GM08714 (cell line): ENCODE data around the gene CTDSPL.

Source experiments
- H3K4me3 ChIP-seq: fragments of 200-500 bp; sonication (Bioruptor generic); 2 replicates; pipeline ENCODE4 v1.5.1; 2014; ENCODE audit warnings: mild to moderate bottlenecking, low read length, inconsistent platforms
- ZNF274 ChIP-seq: IDR thresholded peaks from 2 replicates; pipeline ENCODE4 v1.6.1; 2012; ENCODE audit warnings: mild to moderate bottlenecking, low read depth, low read length

The CTDSPL gene

DNA sequence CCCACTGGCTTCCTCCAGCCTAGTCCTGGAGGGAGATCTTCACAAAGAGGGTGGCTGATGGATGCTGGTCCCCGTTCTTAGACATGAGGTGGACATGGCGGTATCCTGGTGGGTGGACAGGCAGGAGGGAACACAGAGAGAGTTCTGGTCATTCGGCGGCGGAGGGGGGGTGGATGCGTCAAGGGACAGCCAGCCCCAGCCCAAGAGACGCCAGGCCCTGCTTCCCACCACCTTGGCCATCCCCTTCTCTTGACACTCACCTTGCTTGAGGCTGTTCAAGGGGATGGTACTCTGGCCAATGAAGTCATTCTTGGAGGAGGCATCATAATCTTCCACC lies 146.0 kb downstream of the CTDSPL start:
- no peak overlapping the region for H3K4me3 ChIP-seq
- TF ChIP-seq ZNF274 = no peak

DNA sequence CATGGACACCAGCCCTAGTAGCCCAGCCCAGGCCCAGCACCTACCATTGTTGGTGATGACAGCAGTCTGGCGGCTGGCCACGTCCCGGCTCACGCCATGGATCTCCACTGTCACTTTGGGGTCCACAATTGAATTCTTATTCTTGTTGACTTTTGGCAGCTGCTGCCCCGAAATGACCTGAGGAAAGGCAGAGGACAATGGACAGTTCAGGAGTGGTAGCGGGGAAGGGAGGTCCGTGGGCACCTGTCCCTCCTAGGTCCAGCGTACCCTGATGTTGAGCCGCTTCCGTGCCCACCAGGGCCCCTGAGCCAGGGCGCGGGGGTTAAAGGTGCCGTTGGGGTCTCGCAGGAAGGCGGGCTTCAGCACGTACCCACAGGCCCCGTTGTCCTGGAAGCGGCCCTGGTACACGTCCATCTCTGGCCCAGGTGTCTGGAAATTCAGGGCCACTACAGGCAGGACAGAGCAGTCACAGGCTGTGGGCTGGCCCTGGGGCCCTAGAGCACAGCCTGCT lies 146.6 kb downstream of the CTDSPL start:
- TF ChIP-seq ZNF274 = no peak
- no peak overlapping the region for H3K4me3 ChIP-seq

GRCh38 chr3:38008971-38009580 lies 147.4 kb downstream of the CTDSPL start:
- no peak overlapping the region for H3K4me3 ChIP-seq
- no peak for TF ChIP-seq ZNF274

DNA sequence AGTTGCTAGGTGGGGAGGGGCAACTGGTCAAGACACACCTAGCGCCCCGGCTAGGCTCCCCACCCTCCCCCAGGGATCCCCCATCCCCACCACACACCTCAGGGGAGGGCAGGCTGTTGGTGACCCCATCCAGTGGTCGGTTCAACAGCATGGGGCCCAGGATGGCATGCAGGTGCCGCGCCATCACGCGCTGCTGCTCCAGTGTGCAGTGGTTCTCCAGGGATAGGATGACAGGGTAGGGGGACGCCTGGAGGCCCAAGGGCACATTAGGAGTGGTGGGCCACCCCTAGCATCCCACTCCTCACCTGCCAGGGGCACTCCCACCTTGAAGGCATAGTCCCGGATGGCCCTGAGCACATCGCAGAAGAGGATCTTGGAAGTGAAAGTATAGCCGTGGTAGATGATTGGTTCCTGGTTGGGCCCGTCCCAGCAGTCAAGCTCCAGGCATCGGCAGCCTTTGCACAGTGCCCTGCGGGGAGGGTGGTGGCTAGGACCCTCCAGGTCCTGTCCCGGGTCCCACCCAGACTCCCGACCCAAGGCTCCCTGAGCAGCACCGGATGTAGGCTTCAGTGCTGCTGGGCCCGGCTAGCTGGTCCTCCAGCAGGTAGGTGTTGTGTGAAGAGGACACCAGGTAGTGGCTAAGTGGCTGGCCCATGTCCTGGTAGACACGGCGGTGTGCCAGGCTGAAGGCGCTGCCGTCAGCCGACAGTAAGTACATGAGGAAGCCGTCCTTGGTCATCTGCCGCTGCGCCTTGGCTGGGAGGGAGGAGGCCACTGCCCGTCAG lies 148.3 kb downstream of the CTDSPL start:
- TF ChIP-seq ZNF274 = no peak
- no peak overlapping the region for H3K4me3 ChIP-seq

DNA sequence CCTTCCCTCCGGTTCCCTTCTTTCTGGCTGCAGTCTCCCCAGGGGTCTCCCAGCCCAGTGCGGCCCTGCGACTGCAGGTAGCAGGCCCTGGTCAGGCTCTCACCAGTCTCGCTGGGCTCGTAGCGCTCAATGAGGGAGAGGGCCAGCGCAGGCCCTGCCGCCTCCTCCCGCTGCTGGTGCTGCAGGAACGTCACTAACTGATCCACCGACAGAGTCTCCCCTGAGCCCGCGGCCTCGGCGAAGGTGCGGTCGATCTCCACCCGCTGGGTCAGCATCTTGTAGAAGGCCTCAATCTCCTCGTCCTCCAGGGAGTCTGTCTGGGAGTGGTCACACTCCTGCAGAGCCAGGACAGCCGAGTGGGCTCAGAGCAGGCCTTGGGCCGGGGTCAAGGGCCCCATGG lies 149.4 kb downstream of the CTDSPL start:
- TF ChIP-seq ZNF274 = no peak
- no peak overlapping the region for H3K4me3 ChIP-seq

DNA sequence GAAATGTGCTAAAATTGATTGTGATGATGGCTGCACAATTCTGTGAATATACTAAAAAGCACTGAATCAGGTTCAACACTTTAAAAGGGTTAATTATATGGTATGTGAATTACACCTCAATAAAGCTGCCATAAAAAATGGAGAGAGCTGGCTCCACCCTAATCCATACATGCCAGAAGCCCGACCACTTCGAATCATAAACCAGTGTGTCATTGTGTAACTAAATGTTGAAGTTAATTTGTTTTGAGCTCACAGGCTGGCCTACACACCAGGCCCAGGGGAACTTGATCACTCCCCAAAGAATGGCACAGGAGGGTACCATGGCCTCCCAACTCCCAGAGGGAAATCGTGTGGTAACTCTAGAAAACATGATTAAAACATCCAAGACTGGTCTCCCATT lies 153.8 kb downstream of the CTDSPL start:
- no peak overlapping the region for H3K4me3 ChIP-seq
- TF ChIP-seq ZNF274 = no peak

- no peak for TF ChIP-seq ZNF274
- no peak overlapping the region for H3K4me3 ChIP-seq
Measured at GRCh38 chr3:38015984-38016383, 154.3 kb downstream of the CTDSPL start.

GRCh38 chr3:38016410-38016809 lies 154.7 kb downstream of the CTDSPL start:
- H3K4me3 ChIP-seq = no peak overlapping the region
- TF ChIP-seq ZNF274 = no peak

GRCh38 chr3:38016847-38017444 lies 155.3 kb downstream of the CTDSPL start:
- no peak overlapping the region for H3K4me3 ChIP-seq
- TF ChIP-seq ZNF274 = no peak

DNA sequence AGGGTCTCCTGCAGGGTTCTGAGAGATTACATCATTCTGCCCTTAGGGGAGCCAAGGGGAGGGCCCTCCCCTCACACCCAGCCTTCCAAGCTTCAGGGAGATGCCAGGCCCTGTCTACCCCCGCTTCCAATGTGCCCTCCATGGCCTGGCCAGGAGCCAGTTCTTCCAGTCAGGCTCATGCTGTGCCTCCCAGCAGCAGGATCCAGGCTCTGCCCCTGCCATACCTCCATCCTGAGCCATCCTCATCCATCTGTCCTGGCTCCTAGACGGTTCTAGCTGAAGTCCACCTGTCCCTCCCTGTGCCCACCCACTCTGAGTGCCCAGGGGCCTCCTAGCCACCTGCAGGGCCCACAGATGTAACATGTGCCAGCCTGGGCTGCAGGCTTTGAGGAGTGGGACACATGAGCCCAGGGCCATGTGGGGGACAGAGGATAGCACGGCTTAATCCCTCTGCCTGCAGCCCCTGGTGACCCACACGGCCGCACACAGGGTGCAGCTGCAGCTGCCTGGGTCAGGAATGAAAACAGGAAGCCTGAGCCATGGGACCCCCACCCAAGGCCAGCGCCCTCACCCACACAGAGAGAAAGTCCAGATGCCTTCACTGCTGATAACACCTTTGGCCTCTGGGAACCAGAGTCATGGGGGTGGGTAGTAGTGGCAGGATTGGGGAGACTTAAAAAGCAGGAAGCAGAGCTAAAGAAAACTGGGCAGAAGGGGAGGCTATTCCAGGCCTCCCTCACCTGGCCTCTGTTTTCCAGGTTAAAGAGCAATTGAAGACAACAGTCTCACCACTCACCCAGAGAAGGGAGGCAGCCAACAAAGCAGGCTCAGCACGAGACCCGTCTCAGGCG lies 156.0 kb downstream of the CTDSPL start:
- no peak for TF ChIP-seq ZNF274
- no peak overlapping the region for H3K4me3 ChIP-seq

GRCh38 chr3:38018296-38019266 lies 156.9 kb downstream of the CTDSPL start:
- no peak overlapping the region for H3K4me3 ChIP-seq
- no peak for TF ChIP-seq ZNF274

- no peak overlapping the region for H3K4me3 ChIP-seq
- TF ChIP-seq ZNF274 = no peak
Measured at GRCh38 chr3:38019658-38020341, 158.1 kb downstream of the CTDSPL start.

GRCh38 chr3:38020342-38020726 lies 158.7 kb downstream of the CTDSPL start:
- no peak overlapping the region for H3K4me3 ChIP-seq
- TF ChIP-seq ZNF274 = no peak
